Endothelial cell of umbilical vein (primary cell): ENCODE measurements around the gene ARPIN.
A peak's percentile ranks its signal among the peaks of the same experiment; 100 is the strongest.

Experiments used
- EZH2 ChIP-seq: IDR thresholded peaks from 2 replicates; pipeline ENCODE4 v1.6.1; 2012; ENCODE audit warnings: borderline replicate concordance, low read depth, mild to moderate bottlenecking, moderate library complexity, low read length, inconsistent platforms; ENCODE audit not compliant: severe bottlenecking
- FOS ChIP-seq: IDR thresholded peaks from 2 replicates; pipeline ENCODE4 v1.6.1; 2011; ENCODE audit warnings: mild to moderate bottlenecking, low read length, moderate library complexity, borderline replicate concordance; ENCODE audit not compliant: insufficient read depth
- GATA2 ChIP-seq: IDR thresholded peaks from 2 replicates; pipeline ENCODE4 v1.7.0; 2011; ENCODE audit warnings: low read depth, mild to moderate bottlenecking, moderate library complexity, mixed read lengths, low read length; ENCODE audit not compliant: insufficient read length, insufficient read depth
- JUN ChIP-seq: IDR thresholded peaks from 2 replicates; pipeline ENCODE4 v1.6.1; 2011; ENCODE audit warnings: borderline replicate concordance, low read depth; ENCODE audit not compliant: insufficient read length, insufficient read depth
- MYC ChIP-seq: IDR thresholded peaks from one replicate; pipeline ENCODE4 v1.6.1; 2011; ENCODE audit warnings: mild to moderate bottlenecking, low read depth, low read length
- POLR2A ChIP-seq: IDR thresholded peaks from 2 replicates; pipeline ENCODE4 v1.6.1; 2012; ENCODE audit warnings: low read depth, mild to moderate bottlenecking, control low read depth, low read length
- POLR2AphosphoS5 ChIP-seq: IDR thresholded peaks from 2 replicates; pipeline ENCODE4 v1.6.1; 2012; ENCODE audit warnings: low read depth, mild to moderate bottlenecking, control low read depth, low read length, moderate library complexity; ENCODE audit not compliant: insufficient read depth
- TF ChIP-seq, protein P1 (sequence below), 2 donors: IDR thresholded peaks; 1 replicate in 1 of 2; 2 replicates in 1 of 2; pipeline ENCODE4 v1.5.1; 2011; ENCODE audit warnings: low read length in 2 of 2, mild to moderate bottlenecking in 2 of 2, moderate library complexity in 2 of 2, control low read depth in 1 of 2, inconsistent platforms in 1 of 2, low read depth in 1 of 2; ENCODE audit not compliant: insufficient read depth in 1 of 2; ENCODE audit errors: extremely low read depth in 1 of 2
- TF ChIP-seq, protein P2 (sequence below): IDR thresholded peaks from 2 replicates; pipeline ENCODE4 v1.6.1; 2011; ENCODE audit not compliant: insufficient read depth, insufficient read length

DNA sequence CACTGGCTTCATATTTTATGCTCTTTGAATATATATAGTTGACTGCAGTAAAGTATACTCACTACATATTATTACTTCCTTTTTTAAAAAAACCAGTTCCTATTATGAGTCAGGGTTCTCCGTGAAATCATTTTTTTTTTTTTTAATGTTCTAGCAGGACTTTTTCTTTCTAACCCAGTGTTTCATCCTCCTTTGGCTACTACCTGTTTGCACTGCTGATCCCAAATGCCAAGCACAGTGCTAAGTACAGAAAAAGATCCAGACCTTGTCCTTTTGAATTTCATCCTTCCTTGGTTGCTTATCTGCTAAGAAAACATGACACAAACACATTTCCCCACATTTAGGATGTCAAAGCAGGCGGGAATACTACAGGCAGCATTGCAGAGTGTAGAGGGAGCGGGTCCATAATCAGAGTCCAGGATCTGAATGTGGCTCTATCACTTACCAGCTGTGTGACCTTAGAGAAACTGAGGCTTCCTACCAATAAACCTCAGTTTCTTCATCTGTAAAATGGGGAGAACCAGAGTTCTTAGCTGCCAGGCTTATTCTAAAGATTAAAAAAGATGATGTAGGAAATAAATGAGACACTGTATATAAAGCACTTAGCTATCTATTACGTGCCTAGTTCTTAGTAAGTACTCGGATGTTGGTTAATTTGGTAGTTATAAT, 60.9 kb downstream of the ARPIN start:
- TF ChIP-seq, protein P1, sequence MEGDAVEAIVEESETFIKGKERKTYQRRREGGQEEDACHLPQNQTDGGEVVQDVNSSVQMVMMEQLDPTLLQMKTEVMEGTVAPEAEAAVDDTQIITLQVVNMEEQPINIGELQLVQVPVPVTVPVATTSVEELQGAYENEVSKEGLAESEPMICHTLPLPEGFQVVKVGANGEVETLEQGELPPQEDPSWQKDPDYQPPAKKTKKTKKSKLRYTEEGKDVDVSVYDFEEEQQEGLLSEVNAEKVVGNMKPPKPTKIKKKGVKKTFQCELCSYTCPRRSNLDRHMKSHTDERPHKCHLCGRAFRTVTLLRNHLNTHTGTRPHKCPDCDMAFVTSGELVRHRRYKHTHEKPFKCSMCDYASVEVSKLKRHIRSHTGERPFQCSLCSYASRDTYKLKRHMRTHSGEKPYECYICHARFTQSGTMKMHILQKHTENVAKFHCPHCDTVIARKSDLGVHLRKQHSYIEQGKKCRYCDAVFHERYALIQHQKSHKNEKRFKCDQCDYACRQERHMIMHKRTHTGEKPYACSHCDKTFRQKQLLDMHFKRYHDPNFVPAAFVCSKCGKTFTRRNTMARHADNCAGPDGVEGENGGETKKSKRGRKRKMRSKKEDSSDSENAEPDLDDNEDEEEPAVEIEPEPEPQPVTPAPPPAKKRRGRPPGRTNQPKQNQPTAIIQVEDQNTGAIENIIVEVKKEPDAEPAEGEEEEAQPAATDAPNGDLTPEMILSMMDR (IDR thresholded peaks at IDR 0.05; ENCODE audit: extremely low read depth in 1 of 2, insufficient read depth in 1 of 2, low read depth in 1 of 2, low read length in 2 of 2) = no peak
- TF ChIP-seq JUN (peak; percentile 30), POLR2A (no peak), EZH2 (no peak), POLR2AphosphoS5 (no peak), FOS (peak; percentile 63), MYC (no peak), GATA2 (no peak)
- TF ChIP-seq, protein P2, sequence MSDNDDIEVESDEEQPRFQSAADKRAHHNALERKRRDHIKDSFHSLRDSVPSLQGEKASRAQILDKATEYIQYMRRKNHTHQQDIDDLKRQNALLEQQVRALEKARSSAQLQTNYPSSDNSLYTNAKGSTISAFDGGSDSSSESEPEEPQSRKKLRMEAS = no peak
